D721Med (cell line): ENCODE results near the gene GBP1.
"Not testable (repeated sequence)": the region's sequence is repeated elsewhere in the genome, so short reads cannot be mapped to it uniquely, and the experiment has no call there.

Experiments used
- DNase-seq: peaks from one replicate; pipeline ENCODE4 v3.0.0; 2011; ENCODE audit warnings: low spot score; ENCODE audit not compliant: insufficient read length
- FAIRE-seq: peaks from 2 replicates; lab custom pipeline; 2011; peaks lifted over from hg19 to GRCh38; lab: Jason Lieb, UNC
- CTCF ChIP-seq: IDR thresholded peaks from 2 replicates; pipeline ENCODE4 v1.5.1; 2012; ENCODE audit warnings: mild to moderate bottlenecking, control low read depth; ENCODE audit not compliant: insufficient read depth; ENCODE audit errors: missing control alignments

GBP1 gene

DNA sequence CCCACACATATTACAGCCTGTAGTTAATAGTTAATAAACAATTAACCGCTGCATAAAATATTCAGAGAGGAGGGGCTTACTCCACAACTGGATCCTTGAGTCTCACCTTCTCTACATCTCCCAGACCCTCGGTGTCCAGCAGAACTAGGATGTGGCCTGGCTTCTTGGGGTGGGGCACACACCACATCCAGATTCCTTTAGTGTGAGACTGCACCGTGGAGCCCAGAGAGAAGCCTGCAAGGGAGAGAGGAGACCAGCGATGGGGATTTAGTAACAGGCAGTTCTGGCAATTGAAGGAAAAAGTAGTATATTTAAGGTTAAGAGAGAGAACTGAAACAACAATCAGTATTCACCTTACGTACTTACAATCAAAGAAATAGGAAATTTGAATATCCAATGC is 4.9 kb downstream of the GBP1 start:
- no peak for TF ChIP-seq CTCF
- DNase-seq (no peak), FAIRE-seq (no peak)

DNA sequence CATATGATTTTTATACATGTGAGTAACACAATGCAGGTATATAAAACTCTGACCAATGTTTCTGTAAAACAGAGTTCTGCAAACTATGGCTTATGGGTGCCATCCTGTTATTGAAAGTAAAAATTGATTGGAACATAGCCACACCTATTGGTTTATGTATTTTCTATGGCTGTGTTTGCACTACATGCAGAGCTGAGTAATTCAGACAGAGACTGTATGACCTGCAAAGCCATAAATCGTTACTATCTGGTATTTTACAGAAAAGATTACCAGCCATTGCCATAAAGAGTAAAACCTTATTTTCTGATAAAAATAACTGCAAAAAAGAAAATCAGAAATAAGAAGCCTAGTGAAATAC is 13.1 kb downstream of the GBP1 start:
- no peak for DNase-seq
- FAIRE-seq, result no peak

GRCh38 chr1:89051300-89051954 is 13.6 kb downstream of the GBP1 start:
- DNase-seq, result no peak
- FAIRE-seq, result no peak
- TF ChIP-seq CTCF, result no peak

More for the DNA sequence above, 13.1 kb downstream of the GBP1 start:
- no peak for TF ChIP-seq CTCF

DNA sequence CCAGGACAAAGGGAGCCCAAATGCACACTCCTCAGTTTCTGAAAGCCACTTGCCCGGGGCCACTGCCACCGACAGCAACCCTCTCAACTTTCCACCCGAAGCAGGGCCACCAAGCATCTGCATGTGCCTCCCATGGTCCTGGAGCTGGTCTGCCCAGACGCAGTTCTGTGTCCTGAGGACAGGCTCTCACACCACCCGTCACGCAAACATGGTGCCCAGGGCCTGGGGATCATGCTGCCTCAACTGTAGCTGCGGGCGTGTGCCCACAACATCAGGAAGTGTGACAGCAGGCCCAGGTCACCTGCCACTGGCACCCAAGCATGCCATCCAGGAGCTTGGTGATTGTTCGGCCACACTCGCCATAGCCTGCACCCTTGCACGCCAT is 14.4 kb downstream of the GBP1 start:
- DNase-seq (no peak), FAIRE-seq (no peak)
- no peak for TF ChIP-seq CTCF

DNA sequence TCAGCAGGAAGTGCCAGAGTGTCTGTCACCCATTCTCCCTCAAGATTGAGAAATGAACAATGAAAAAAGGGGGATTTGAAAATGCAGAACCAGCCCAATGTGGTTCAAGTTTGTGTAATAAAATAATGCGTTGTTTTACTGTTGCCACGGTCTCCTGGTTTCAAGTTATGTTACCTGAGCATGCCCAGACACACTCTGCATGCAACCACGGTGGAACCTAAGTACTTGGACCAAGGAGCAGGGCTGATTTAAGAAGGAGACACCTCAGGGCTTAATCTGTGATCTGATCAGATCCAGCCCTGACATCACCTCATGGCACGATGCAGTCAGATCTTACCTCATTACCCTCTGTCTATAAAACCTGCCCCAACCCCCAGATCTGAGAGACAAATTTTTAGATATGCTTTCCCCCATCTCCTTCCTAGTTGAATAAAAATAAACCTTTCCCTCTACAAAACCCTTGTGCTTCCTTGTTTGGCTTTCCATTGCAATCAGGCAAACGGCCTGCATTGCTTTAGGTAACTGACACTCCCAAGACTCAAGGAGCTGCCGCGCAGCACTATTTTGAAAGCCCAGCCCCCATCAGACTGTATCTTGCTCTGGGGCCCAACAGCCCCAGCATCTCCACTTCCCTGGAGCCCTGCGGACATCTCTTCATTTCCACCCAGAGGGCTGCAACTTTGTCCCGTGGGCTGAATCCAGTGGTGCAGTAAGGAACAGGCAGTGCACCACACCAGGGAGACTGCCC is 14.9 kb downstream of the GBP1 start:
- DNase-seq, FAIRE-seq: not testable (repeated sequence)

DNA sequence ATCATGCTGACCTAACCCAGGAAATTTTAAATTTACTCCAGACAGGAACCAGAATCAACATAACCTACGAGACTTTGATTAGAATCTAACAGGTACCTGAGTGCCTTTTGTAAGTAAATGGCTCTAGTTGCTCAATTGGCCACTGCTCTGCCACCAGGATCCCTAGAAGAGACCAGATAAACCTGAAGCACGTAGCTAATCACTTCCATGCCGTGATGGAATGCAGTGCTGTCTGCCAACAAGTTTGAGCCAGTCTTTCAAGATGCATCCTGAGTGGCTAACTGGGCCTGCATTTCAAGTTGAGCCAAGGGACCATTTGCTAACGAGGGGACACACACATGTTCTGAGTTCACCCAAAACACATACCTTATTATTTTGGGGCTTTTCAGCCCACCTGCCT is 15.8 kb downstream of the GBP1 start:
- DNase-seq, FAIRE-seq: not testable (repeated sequence)

- TF ChIP-seq CTCF, result no peak
- FAIRE-seq (no peak), DNase-seq (no peak)
Measured at GRCh38 chr1:89047734-89048133, 17.3 kb downstream of the GBP1 start.

GRCh38 chr1:89046318-89047183 is 18.5 kb downstream of the GBP1 start:
- DNase-seq, FAIRE-seq: not testable (repeated sequence)
